Fibroblast of skin of left quadriceps (primary cell): ENCODE data around the gene ALK.
"Not testable (repeated sequence)": the region's sequence is repeated elsewhere in the genome, so short reads cannot be mapped to it uniquely, and the experiment has no call there.

ENCODE experiments used
- DNase-seq, 2 experiments: peaks; one replicate each; pipeline ENCODE4 v3.0.0-alpha.2; 2013; ENCODE audit warnings: low read depth in 2 of 2

ALK gene

GRCh38 chr2:29276151-29276550 lies 645.2 kb downstream of the ALK start:
- no peak for DNase-seq

GRCh38 chr2:29275186-29275585 lies 646.2 kb downstream of the ALK start:
- no peak for DNase-seq

- no peak for DNase-seq
Observed at GRCh38 chr2:29273685-29274611, 647.4 kb downstream of the ALK start.

GRCh38 chr2:29273004-29273684 lies 648.2 kb downstream of the ALK start:
- DNase-seq = no peak

- no peak for DNase-seq
Observed at GRCh38 chr2:29272311-29272710, 649.1 kb downstream of the ALK start.

- DNase-seq = no peak
Observed at GRCh38 chr2:29270701-29271121, 650.7 kb downstream of the ALK start.

- DNase-seq = no peak
Observed at GRCh38 chr2:29269765-29270109, 651.6 kb downstream of the ALK start.

GRCh38 chr2:29269095-29269764 lies 652.2 kb downstream of the ALK start:
- no peak for DNase-seq

GRCh38 chr2:29267720-29268119 lies 653.7 kb downstream of the ALK start:
- no peak for DNase-seq

- DNase-seq = no peak
Observed at GRCh38 chr2:29263886-29264285, 657.5 kb downstream of the ALK start.

- DNase-seq = no peak
Observed at GRCh38 chr2:29262681-29263260, 658.6 kb downstream of the ALK start.

- DNase-seq = no peak
Observed at GRCh38 chr2:29261003-29261402, 660.4 kb downstream of the ALK start.

- no peak for DNase-seq
Observed at GRCh38 chr2:29260142-29260772, 661.1 kb downstream of the ALK start.

- DNase-seq = peak; percentile 5 to 14
Observed at GRCh38 chr2:29259221-29259620, 662.2 kb downstream of the ALK start.

GRCh38 chr2:29255004-29255403 lies 666.4 kb downstream of the ALK start:
- no peak for DNase-seq

- DNase-seq = not testable (repeated sequence)
Observed at GRCh38 chr2:29253495-29254275, 667.7 kb downstream of the ALK start.

GRCh38 chr2:29253026-29253425 lies 668.4 kb downstream of the ALK start:
- DNase-seq = no peak

GRCh38 chr2:29251406-29251805 lies 670.0 kb downstream of the ALK start:
- no peak for DNase-seq

GRCh38 chr2:29250977-29251376 lies 670.4 kb downstream of the ALK start:
- DNase-seq = no peak

- no peak for DNase-seq
Observed at GRCh38 chr2:29249666-29250253, 671.6 kb downstream of the ALK start.
